Left lung (tissue), 14 donors: ENCODE measurements around the gene A2M. TPM values are rescaled to one million over a fixed set of nuclear protein-coding genes. Genes with fewer than 3 reads are reported as not detected.

Experiments used
- ATAC-seq: fragments of 200-7000 bp; cut with Tn5 transposase; one replicate; pipeline ENCODE4 v1.9.1; 2020; ENCODE audit warnings: moderate library complexity
- DNase-seq, 4 donors: peaks; one replicate each; pipeline ENCODE4 v3.0.0-alpha.2; 2013 to 2020
- H3K27ac ChIP-seq, 2 donors: fragments of 200-600 bp; sonication (generic) in 1 of 2; one replicate each; pipeline versions ENCODE4 v1.5.0 to v1.8.0; 2020 to 2021
- H3K27me3 ChIP-seq, 2 donors: fragments of 200-600 bp; sonication (generic) in 1 of 2; one replicate each; pipeline versions ENCODE4 v1.5.0 to v1.8.0; 2020 to 2021
- H3K36me3 ChIP-seq, 2 donors: fragments of 200-600 bp; sonication (generic) in 1 of 2; one replicate each; pipeline versions ENCODE4 v1.5.0 to v1.8.0; 2020 to 2021
- H3K4me1 ChIP-seq, 2 donors: fragments of 200-600 bp; one replicate each; pipeline ENCODE4 v1.8.0; 2021
- H3K4me3 ChIP-seq, 2 donors: fragments of 200-600 bp; sonication (generic) in 1 of 2; one replicate each; pipeline versions ENCODE4 v1.5.0 to v1.8.0; 2020 to 2021; ENCODE audit warnings: mild to moderate bottlenecking in 1 of 2
- H3K9me3 ChIP-seq, 2 donors: fragments of 200-600 bp; sonication (generic) in 1 of 2; one replicate each; pipeline versions ENCODE4 v1.5.0 to v1.8.0; 2020 to 2021
- intact Hi-C, 2 donors: fragments of 100-400 bp; cut with DNase I; formaldehyde crosslinking; loops; one replicate each; pipeline versions ENCODE4 v1.11.2 to v1.14.2; 2022
- long read RNA-seq, 12 donors: library from polyadenylated mRNA in 2 of 12; unstranded in 2 of 12; transcript quantifications; one replicate each; pipeline ENCODE4 v2.0.0 and lab custom pipeline, GENCODE V29; 2019 to 2026
- polyA plus RNA-seq, 6 donors: library from polyadenylated mRNA; unstranded; fragments of 120-200 nt; gene quantifications; one replicate each; pipeline ENCODE4 v1.2.1, GENCODE V29; 2013; ENCODE audit not compliant: insufficient read length in 6 of 6
- total RNA-seq, 2 donors: library from RNA; stranded (reverse); fragmentation: NEBNext Ultra II Directional; extraction: Animal tissue kit (Norgen Biotek cat#: 25700); gene quantifications; one replicate each; pipeline ENCODE4 v1.2.1, GENCODE V29; 2021
- TF ChIP-seq, protein P1 (sequence below), 2 donors: fragments of 200-600 bp; sonication (generic) in 1 of 2; IDR thresholded peaks; one replicate each; pipeline versions ENCODE4 v1.5.0 to v1.8.0; 2021; ENCODE audit warnings: antibody characterized with exemption in 2 of 2
- donor health status: DM: no; HTN: yes; CAD: no.
- donor health status: DM: no; HTN: no; CAD: no.

Gene A2M
- total RNA-seq: 1,000 to 10,000 TPM; 2,565 to 2,660 TPM
- polyA plus RNA-seq: 1,000 to 10,000 TPM in 5 of 6 donors, 100 to 1,000 TPM in 1; 814 to 2,600 (median 1,861) TPM
- long read RNA-seq, donor 1, full-length matches to known transcripts: 95 of 733 reads
- long read RNA-seq, donor 1, partial matches to known transcripts: 638 of 733 reads
- long read RNA-seq, donor 1, other reads (novel, unspliced or antisense): 0 of 733 reads
- long read RNA-seq, donor 2, full-length matches to known transcripts: 129 of 795 reads
- long read RNA-seq, donor 2, partial matches to known transcripts: 660 of 795 reads
- long read RNA-seq, donor 2, other reads (novel, unspliced or antisense): 6 of 795 reads
- long read RNA-seq, donor 3, full-length matches to known transcripts: 165 of 517 reads
- long read RNA-seq, donor 3, partial matches to known transcripts: 315 of 517 reads
- long read RNA-seq, donor 3, other reads (novel, unspliced or antisense): 37 of 517 reads
- long read RNA-seq, donor 4, full-length matches to known transcripts: 11 of 191 reads
- long read RNA-seq, donor 4, partial matches to known transcripts: 174 of 191 reads
- long read RNA-seq, donor 4, other reads (novel, unspliced or antisense): 6 of 191 reads
- long read RNA-seq, donor 5, full-length matches to known transcripts: 99 of 657 reads
- long read RNA-seq, donor 5, partial matches to known transcripts: 553 of 657 reads
- long read RNA-seq, donor 5, other reads (novel, unspliced or antisense): 5 of 657 reads
- long read RNA-seq, donor 6, full-length matches to known transcripts: 137 of 585 reads
- long read RNA-seq, donor 6, partial matches to known transcripts: 423 of 585 reads
- long read RNA-seq, donor 6, other reads (novel, unspliced or antisense): 25 of 585 reads
- long read RNA-seq, donor 7, full-length matches to known transcripts: 112 of 309 reads
- long read RNA-seq, donor 7, partial matches to known transcripts: 191 of 309 reads
- long read RNA-seq, donor 7, other reads (novel, unspliced or antisense): 6 of 309 reads
- long read RNA-seq, donor 8, full-length matches to known transcripts: 187 of 1,030 reads
- long read RNA-seq, donor 8, partial matches to known transcripts: 817 of 1,030 reads
- long read RNA-seq, donor 8, other reads (novel, unspliced or antisense): 26 of 1,030 reads
- long read RNA-seq, donor 9, partial matches to known transcripts: 0 of 2 reads
- long read RNA-seq, donor 9, other reads (novel, unspliced or antisense): 0 of 2 reads
- long read RNA-seq, donor 10, partial matches to known transcripts: 91 of 98 reads
- long read RNA-seq, donor 10, other reads (novel, unspliced or antisense): 7 of 98 reads
- long read RNA-seq, donor 11, full-length matches to known transcripts: 11 of 45 reads
- long read RNA-seq, donor 11, partial matches to known transcripts: 34 of 45 reads
- long read RNA-seq, donor 11, other reads (novel, unspliced or antisense): 0 of 45 reads
- long read RNA-seq, donor 12, full-length matches to known transcripts: 89 of 410 reads
- long read RNA-seq, donor 12, partial matches to known transcripts: 316 of 410 reads
- long read RNA-seq, donor 12, other reads (novel, unspliced or antisense): 5 of 410 reads

DNA sequence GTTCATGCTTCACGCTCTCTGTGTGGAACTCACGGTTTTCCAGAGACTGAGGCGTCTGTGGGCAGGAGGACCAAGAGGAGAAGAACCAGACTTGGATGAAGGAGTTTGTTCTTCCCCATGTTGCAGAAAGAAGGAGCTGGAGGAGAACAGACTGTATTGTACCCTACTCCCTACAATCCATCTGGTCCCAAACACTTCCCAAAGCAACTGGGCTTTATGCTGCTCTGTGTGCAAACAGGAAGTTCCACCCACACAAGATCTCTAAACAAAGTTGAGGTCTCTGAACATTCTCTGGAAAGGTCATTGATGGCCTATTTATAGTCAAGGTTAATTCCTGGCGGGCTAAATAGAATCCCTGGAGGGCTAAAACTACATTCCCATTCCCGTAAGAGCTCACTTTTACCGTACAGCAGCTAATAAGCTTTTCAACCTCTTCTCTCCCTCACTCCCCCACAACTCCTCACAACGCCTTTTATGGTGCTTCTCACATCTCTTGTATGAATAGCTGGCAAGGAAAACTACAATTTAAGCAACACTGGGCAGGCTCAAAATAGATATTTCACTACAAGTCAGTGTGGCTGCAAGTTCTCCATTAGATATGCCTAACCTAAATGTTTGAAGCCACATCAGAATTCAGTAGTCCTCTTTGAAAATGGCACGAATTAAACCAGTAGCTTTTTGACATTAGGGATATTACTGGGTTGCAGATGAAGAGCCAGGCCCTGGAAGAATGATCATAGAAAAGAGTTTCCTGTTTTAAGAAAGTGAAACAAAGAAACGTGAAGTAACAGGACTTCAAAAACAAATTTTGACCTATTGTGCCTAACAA, at the start of gene A2M:
Gene A2M (minus strand): TSS at position 189 of the 829 bp plus-strand sequence. CDS start 70 bp downstream, at position 119.
- peak within 1 kb of the TSS; percentile 36 to 40 for H3K4me3 ChIP-seq
- no peaks in the 10 kb centered on the region for H3K27me3 ChIP-seq
- peaks cover 0 to 9% of the 10 kb centered on the region in 2 donors for H3K36me3 ChIP-seq
- H3K27ac ChIP-seq: peak within 1 kb of the TSS; percentile 70 to 77
- H3K9me3 ChIP-seq: no peaks in the 10 kb centered on the region
- intact Hi-C loops: no loop called here
- TF ChIP-seq, protein P1, sequence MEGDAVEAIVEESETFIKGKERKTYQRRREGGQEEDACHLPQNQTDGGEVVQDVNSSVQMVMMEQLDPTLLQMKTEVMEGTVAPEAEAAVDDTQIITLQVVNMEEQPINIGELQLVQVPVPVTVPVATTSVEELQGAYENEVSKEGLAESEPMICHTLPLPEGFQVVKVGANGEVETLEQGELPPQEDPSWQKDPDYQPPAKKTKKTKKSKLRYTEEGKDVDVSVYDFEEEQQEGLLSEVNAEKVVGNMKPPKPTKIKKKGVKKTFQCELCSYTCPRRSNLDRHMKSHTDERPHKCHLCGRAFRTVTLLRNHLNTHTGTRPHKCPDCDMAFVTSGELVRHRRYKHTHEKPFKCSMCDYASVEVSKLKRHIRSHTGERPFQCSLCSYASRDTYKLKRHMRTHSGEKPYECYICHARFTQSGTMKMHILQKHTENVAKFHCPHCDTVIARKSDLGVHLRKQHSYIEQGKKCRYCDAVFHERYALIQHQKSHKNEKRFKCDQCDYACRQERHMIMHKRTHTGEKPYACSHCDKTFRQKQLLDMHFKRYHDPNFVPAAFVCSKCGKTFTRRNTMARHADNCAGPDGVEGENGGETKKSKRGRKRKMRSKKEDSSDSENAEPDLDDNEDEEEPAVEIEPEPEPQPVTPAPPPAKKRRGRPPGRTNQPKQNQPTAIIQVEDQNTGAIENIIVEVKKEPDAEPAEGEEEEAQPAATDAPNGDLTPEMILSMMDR (IDR thresholded peaks at IDR 0.05): no peak
- ATAC-seq (peak; percentile 76), DNase-seq (peak in 2 of 4 donors; percentile 56 to 72)
- H3K4me1 ChIP-seq: peaks cover 27 to 39% of the 10 kb centered on the region in 2 donors

DNA sequence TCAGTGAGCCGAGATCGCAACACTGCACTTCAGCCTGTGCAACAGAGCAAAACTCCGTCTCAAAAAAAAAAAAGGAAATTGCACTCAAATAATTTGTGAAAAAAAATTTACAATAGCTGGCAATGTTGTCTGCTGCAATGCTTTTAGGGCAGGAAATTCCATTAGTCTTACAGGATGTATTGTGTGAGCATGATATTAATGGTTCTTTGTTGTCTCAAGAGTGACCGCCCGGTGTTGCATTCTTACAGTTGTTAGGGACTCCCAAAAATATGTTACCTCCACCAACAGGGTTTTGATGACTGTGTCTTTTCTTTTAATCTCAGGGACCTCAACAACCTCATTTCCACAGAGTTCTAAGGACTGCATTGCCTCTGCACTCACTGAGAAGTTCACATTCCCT, 47.7 kb upstream of the A2M start:
- H3K4me3 ChIP-seq: no peak overlapping the region
- DNase-seq (no peak), ATAC-seq (no peak)
- H3K27me3 ChIP-seq: no peaks in the 10 kb centered on the region
- intact Hi-C loops: no loop called here
- H3K9me3 ChIP-seq: no peaks in the 10 kb centered on the region
- H3K27ac ChIP-seq: peak overlapping the region in 1 of 2 donors; percentile 53
- TF ChIP-seq, protein P1 (IDR thresholded peaks at IDR 0.05): no peak
- H3K36me3 ChIP-seq: no peaks in the 10 kb centered on the region
- H3K4me1 ChIP-seq: no peaks in the 10 kb centered on the region

DNA sequence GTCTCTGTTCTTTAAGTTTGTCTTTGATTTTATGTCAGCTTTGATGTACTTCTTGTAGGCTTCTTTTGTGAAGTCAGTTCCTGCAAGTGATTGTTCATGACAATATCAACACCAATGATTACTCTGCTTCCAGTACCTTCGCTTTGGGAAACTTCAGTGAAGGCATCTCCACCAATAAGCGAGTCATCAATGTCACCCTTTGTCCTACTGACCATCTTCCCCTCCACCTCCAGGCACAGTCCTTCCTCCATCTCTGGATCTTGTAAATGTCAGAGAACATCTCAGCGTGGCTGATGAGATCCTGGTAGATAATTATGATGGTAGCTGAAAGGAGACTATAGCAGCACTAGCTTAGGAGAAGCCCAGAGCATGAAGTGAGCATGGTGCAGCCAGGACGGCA, 40.4 kb upstream of the A2M start:
- Histone ChIP-seq H3K4me3 (no peak overlapping the region), H3K9me3 (no peaks in the 10 kb centered on the region), H3K4me1 (no peaks in the 10 kb centered on the region), H3K36me3 (no peaks in the 10 kb centered on the region), H3K27ac (no peak overlapping the region), H3K27me3 (no peaks in the 10 kb centered on the region)
- no peak for ATAC-seq
- intact Hi-C loops: no loop called here
- no peak for DNase-seq
- TF ChIP-seq, protein P1 (IDR thresholded peaks at IDR 0.05): no peak

DNA sequence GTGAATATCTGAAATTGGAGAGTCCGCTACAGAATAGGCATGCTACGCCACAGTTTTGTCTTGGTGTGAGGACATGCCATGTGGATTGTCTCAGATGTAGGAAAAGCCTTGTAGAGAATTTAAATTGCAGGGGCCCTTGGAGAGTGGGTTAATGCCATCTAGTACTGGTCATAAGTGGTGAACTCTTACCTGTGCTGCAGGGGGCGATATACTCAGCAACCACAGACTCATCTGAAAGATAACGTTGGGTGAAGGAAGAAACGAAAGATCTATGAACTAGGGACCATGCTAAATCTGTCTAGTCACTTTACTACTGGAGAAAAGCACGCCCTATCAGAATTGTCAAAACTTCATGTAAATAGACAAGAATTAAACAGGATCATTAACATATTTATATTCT, 33.7 kb upstream of the A2M start:
- ATAC-seq: no peak
- TF ChIP-seq, protein P1 (IDR thresholded peaks at IDR 0.05): no peak
- no peaks in the 10 kb centered on the region for H3K27me3 ChIP-seq

More for the DNA sequence above, 33.7 kb upstream of the A2M start:
- intact Hi-C loops: no loop called here
- Histone ChIP-seq H3K27ac (no peak overlapping the region), H3K4me1 (no peaks in the 10 kb centered on the region), H3K4me3 (no peak overlapping the region), H3K36me3 (no peaks in the 10 kb centered on the region), H3K9me3 (peaks cover 2 to 18% of the 10 kb centered on the region in 2 donors)
- no peak for DNase-seq
